8988T (cell line): Measurements from ENCODE around the gene CUL7.
"Not testable (repeated sequence)": the region's sequence is repeated elsewhere in the genome, so short reads cannot be mapped to it uniquely, and the experiment has no call there.

Experiments
- DNase-seq: peaks from one replicate; pipeline ENCODE4 v3.0.0; 2011

CUL7 gene

GRCh38 chr6:43043310-43043709 is 10.3 kb downstream of the CUL7 start:
- no peak for DNase-seq

DNA sequence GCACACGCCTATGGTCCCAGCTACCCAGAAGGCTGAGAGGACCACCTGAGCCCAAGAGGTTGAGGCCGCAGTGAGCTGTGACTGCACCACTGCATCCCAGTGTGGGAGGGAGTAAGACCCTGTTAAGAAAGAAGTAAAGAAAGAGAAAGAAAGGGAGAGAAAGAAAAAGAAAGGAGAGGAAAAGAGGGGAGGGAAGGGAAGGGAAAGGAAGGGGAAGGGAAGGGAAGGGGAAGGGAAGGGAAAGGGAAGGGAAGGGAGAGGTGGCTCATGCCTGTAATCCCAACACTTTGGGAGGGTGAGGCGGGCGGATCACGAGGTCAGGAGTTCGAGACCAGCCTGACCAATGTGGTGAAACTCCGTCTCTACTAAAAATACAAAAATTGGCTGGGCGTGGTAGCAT is 12.2 kb downstream of the CUL7 start:
- not testable (repeated sequence) for DNase-seq

DNA sequence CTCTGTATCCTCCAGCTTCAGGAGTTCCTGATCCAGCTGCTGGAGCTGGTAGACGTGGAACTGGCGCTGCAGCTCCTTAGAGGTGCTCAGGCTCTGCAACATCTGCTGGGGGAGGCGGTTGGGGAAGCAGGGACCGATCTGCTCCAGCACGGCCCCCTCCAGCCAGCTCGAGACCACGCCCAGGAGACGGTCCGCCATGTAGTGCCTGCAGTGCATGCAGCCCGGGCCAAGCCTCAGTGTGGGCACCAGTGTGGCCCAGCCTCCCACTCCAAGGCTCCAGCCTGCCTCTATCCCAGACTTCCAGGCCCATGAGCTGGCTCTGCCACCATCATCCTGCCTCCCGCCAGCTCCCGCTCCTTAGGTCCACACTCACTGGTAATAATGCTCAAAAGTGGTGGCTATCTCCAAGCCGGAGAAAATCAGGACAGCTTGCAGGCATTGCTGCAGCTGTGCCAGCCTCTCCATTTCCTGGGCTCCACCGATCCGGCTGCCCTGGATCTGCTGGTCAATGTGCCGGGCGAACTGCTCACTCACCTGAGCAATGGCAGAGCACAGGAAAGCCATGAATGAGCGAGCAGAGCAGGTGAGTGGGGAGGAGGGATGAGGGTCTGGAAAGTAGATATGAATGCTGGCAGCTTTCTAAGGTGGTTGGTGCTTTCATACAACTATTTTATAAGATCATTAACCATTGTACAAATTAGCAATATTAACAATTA is 13.0 kb downstream of the CUL7 start:
- no peak for DNase-seq

DNA sequence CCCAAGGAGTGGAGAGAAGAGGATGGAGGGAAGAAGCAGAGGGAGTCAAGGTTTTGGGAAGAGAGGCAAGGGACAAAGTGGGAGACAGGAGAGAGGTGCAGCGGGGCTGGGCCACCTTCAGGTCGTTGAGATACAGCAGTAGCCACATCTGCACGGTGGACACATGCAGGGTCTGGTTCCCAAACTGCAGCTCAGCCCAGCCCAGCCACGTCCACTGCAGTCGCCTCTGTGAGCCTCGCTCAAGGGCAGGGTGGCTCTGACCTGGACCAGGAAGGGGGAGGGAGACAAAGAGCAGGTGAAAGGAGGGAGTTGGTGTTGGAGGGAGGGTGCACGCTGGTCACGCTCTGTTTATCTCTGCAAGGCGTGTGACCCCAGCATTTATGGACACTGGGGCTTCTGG is 14.9 kb downstream of the CUL7 start:
- DNase-seq, result no peak

- no peak for DNase-seq
Measured at GRCh38 chr6:43037706-43038105, 15.9 kb downstream of the CUL7 start.

- DNase-seq, result no peak
Measured at GRCh38 chr6:43037197-43037596, 16.5 kb downstream of the CUL7 start.

- no peak for DNase-seq
Measured at GRCh38 chr6:43036712-43037111, 16.9 kb downstream of the CUL7 start.

GRCh38 chr6:43035495-43036194 is 18.0 kb downstream of the CUL7 start:
- no peak for DNase-seq

- no peak for DNase-seq
Measured at GRCh38 chr6:43034190-43034525, 19.5 kb downstream of the CUL7 start.

DNA sequence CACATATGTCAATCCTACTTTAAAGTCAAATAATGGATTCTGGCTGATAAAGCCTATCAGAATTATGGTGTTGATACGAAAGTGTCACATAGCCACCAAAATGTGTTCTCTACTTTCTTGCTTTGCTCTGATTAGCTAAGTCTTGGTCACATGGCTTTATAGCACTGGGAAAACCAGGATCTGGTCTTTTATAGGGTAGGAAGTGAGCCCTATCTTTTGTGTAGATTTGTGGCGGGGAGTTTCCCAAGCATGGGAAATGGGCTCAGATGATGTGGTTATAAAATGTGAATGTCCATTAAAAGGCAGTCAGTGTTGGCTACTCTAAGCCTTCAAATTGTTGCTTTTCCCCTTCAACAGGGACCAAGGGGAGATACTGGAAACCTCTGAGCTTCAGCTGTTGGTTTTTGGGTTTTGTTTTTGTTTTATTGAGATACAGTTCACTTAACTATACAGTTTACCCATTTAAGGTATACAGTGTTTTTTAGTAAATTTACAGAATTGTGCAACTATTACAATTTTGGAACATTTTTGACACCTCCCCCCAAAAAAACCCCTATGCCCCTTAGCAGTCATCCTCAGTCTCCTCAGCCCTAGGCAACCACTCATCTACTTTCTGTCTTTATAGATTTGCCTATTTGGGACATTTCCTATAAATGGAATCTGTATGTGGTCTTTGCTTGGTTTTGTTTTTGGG is 20.0 kb downstream of the CUL7 start:
- DNase-seq, result no peak

DNA sequence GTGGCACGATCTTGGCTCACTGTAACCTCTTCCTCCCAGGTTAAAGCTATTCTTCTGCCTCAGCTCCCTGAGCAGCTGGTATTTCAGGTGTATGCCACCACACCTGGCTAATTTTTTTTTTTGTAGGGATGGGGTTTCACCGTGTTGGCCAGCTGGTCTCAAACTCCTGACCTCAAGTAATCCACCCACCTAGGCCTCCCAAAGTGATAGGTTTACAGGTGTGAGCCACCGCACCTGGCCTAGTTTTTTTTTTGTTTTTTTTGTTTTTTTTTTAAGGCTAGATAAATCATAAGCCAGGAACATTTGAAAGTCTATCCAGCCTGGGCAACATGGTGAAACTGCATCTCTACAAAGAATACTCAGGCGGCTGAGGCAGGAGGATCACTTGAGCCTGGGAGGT is 21.3 kb downstream of the CUL7 start:
- DNase-seq, result no peak

DNA sequence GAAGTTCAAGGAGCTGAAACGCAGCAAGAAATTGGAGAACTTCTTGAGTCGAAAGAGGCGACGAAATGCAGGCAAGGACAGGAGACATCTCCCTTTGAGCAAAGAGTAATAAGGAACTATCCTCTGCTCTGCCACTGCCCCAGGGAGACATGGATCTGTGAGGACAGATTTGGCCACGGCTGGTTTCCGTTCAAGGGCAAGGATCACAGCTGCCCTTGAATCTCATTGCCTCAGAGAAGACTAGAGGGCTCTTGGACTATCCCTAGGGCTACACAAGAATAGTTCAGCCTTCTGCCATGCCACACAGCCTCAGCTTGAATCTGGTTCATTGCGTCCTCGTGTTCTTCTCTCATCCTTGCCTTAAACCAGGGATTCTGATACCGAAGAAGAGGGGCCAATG is 24.5 kb downstream of the CUL7 start:
- DNase-seq, result no peak

DNA sequence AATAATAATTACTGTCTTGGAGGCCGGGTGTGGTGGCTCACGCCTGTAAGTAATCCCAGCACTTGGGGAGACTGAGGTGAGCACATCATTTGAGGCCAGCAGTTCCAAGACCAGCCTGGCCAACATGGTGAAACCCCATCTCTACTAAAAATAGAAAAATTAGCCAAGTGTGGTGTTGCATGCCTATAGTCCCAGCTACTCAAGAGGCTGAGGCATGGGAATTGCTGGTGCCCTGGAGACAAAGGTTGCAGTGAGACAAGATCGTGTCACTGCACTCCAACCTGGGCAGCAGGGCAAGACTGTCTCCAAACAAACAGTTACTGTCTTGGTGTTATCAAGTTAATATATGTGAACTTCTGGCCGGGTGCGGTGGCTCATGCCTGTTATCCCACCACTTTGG is 27.3 kb downstream of the CUL7 start:
- DNase-seq, result no peak

- no peak for DNase-seq
Measured at GRCh38 chr6:43024436-43024835, 29.2 kb downstream of the CUL7 start.

GRCh38 chr6:43021270-43022047 is 32.2 kb downstream of the CUL7 start, which contains the start of gene RRP36:
TSS of gene RRP36 (plus strand) at chr6:43021623. CDS start at chr6:43021655, 32 bp downstream.
- peak; percentile 90 for DNase-seq

- no peak for DNase-seq
Measured at GRCh38 chr6:43020847-43021246, 32.8 kb downstream of the CUL7 start.

- DNase-seq, result no peak
Measured at GRCh38 chr6:43020052-43020705, 33.5 kb downstream of the CUL7 start.

GRCh38 chr6:43019152-43019551 is 34.5 kb downstream of the CUL7 start:
- no peak for DNase-seq

GRCh38 chr6:43016943-43017334 is 36.7 kb downstream of the CUL7 start:
- DNase-seq, result no peak

DNA sequence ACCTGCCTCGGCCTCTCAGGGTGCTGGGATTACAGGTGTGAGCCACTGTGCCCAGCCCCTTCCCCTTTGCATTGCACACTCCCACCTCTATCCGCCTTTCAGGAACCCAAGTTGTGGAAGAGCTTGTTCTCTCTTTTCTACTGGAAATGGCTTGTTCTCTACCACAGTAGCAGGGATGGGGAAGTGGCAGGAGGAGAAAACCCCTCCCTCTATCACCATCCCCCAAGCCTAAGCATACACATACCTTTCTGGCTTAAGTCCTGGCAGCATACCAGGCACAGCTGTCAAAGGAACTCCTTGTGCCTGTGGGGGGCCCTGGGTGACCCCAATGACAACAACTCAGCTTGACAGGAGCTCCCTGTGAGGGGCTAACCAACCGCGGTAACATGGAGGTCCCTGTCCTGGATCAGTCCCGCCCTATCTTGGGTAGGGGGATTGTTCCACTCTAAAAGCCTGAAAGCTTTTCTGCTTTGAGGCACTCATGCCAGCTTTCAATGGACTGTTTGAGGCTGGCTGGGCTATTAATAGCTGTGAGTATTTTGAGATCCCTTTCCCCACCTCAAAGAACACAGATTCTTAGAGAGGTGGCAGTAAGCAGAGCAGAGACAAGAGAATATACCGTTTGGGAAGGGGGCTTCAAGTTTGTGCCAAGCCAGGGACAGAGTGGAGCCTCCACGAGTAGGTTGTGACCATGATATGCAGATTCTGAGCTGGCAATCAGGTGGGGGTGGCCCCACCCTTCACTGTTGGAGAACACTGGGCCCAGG is 37.3 kb downstream of the CUL7 start:
- no peak for DNase-seq

- DNase-seq, result no peak
Measured at GRCh38 chr6:43014434-43014909, 39.2 kb downstream of the CUL7 start.
